ENCODE measurements around the gene WASF2.

WASF2 gene

DNA sequence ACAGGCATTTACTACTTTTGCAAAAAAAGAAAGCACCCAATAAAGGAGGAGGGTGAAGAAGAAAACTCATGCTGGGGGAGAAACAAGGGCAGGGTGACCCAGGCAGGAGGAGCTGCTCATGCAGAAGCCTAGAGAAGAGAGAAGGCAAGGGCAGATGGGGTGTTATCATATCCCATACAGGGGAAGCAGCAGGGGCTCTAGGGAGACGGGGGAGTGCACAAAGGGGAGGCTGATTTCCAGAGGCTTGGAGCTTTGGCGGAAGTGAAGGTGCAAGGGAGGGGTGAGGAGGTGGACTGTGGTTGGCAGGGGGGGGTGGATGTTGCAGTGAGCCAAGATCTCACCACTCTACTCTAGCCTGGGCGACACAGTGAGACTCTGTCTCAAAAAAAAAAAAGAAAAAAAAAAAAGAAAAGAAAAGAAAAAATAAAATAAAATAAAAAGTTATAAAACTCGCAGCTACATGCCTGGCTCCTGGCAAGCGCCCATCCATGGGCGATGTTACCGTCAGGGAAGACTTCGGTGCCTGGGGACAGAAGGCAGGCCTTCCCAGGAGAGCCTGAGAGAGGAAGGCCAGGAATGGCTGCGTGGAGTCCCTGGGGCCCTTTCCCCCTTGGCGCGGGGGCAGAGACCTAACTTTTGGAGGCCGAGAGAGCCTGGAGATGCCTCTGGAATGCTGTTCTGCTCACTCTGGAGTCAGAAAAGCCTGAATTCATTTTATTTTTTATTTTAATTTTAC is 112.0 kb downstream of the WASF2 start:
- no peaks in the 10 kb centered on the region for H3K9me3 Mint-ChIP-seq
- no peak overlapping the region for H3K27ac Mint-ChIP-seq
- no peak for ATAC-seq (ENCODE audit: low read depth)
- peaks cover 13% of the 10 kb centered on the region for H3K4me1 Mint-ChIP-seq
- peaks cover 3% of the 10 kb centered on the region for H3K27me3 Mint-ChIP-seq
- H3K4me3 Mint-ChIP-seq, result no peak overlapping the region
- DNase-seq (ENCODE audit: low spot score in 2 of 2), result no peak
- H3K36me3 Mint-ChIP-seq, result no peaks in the 10 kb centered on the region

- DNase-seq (ENCODE audit: low spot score in 2 of 2), result no peak
- no peaks in the 10 kb centered on the region for H3K9me3 Mint-ChIP-seq
- ATAC-seq (ENCODE audit: low read depth), result no peak
- H3K4me3 Mint-ChIP-seq, result no peak within 1 kb of the TSS
- peaks cover 19% of the 10 kb centered on the region for H3K4me1 Mint-ChIP-seq
- H3K27ac Mint-ChIP-seq, result no peak within 1 kb of the TSS
- peaks cover 3% of the 10 kb centered on the region for H3K27me3 Mint-ChIP-seq
- no peaks in the 10 kb centered on the region for H3K36me3 Mint-ChIP-seq
Measured at GRCh38 chr1:27374362-27375086, 115.4 kb downstream of the WASF2 start, which contains the start of gene FCN3. Gene FCN3, minus strand, starts transcription at chr1:27374824. Its CDS starts 6 bp downstream, at chr1:27374818.

GRCh38 chr1:27372808-27373690 is 116.9 kb downstream of the WASF2 start:
- Mint-ChIP-seq H3K27me3 (peaks cover 3% of the 10 kb centered on the region), H3K9me3 (no peaks in the 10 kb centered on the region), H3K36me3 (no peaks in the 10 kb centered on the region), H3K27ac (no peak overlapping the region), H3K4me1 (peaks cover 24% of the 10 kb centered on the region), H3K4me3 (no peak overlapping the region)
- DNase-seq (ENCODE audit: low spot score in 2 of 2) (no peak), ATAC-seq (ENCODE audit: low read depth) (no peak)

DNA sequence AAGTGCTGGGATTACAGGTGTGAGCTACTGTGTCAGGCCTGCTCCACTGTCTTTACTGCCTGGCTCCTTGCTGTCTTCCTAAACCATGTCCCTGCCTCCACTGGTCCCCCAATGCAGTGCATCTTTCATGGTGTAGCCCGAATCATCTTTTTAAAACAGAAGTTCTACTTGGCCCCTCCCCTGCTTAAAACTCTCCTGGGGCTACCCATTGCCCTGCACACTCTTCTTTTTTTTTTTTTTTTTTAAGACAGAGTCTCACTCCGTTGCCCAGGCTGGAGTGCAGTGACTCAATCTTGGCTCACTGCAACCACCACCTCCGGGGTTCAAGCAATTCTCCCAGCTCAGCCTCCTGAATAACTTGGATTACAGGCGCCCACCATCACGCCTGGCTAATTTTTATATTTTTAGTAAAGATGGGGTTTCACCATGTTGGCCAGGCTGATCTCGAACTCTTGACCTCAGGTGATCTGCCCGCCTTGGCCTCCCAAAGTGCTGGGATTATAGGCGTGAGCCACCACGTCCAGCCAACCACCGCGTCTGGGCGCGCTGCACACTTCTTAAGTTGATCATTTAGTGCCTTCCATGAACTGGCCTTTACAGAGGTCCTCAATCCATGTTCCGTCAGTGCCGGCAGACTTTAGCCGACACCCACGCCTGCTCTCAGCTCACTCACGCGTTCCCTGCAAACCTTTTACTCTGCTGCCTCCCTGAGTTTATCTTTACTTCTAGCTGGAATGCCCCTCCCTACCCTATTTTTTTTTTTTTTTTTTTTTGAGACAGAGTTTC is 117.8 kb downstream of the WASF2 start:
- no peak overlapping the region for H3K27ac Mint-ChIP-seq
- H3K9me3 Mint-ChIP-seq, result no peaks in the 10 kb centered on the region
- H3K36me3 Mint-ChIP-seq, result no peaks in the 10 kb centered on the region
- ATAC-seq (ENCODE audit: low read depth), result peak; percentile 52
- H3K4me3 Mint-ChIP-seq, result no peak overlapping the region
- H3K4me1 Mint-ChIP-seq, result peaks cover 24% of the 10 kb centered on the region
- no peak for DNase-seq (ENCODE audit: low spot score in 2 of 2)
- peaks cover 3% of the 10 kb centered on the region for H3K27me3 Mint-ChIP-seq

GRCh38 chr1:27368869-27369582 is 120.9 kb downstream of the WASF2 start:
- ATAC-seq (ENCODE audit: low read depth), result no peak
- H3K9me3 Mint-ChIP-seq, result no peaks in the 10 kb centered on the region
- H3K4me3 Mint-ChIP-seq, result peak overlapping the region; percentile 28
- no peaks in the 10 kb centered on the region for H3K36me3 Mint-ChIP-seq
- no peaks in the 10 kb centered on the region for H3K27me3 Mint-ChIP-seq
- H3K4me1 Mint-ChIP-seq, result peaks cover 41% of the 10 kb centered on the region
- H3K27ac Mint-ChIP-seq, result peak overlapping the region; percentile 65
- DNase-seq (ENCODE audit: low spot score in 2 of 2), result no peak

DNA sequence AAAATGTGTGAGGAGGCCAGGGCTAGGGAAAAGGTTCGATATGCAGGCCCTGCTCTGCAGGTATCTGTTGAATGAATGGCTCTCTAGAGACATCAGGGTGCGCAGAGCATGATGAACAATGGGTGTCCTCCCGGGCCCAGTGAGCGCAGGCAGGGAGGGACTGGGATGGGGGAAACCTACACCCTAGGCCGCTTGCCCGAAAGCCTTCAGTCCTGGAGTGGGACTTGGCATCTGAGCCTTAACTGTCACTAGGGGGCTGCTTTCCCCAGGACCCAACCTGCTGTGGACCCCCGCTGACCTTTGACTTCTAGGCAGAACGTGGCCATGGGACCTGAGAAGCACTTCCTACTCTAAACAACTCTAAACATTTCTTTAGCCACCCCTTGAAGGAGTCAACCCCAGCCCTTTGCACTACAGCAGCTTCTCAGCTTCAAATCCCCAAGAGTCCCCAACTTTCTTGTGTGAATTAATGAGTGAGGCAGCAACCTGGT is 122.8 kb downstream of the WASF2 start:
- H3K27me3 Mint-ChIP-seq, result no peaks in the 10 kb centered on the region
- H3K27ac Mint-ChIP-seq, result no peak overlapping the region
- no peak for DNase-seq (ENCODE audit: low spot score in 2 of 2)
- peaks cover 37% of the 10 kb centered on the region for H3K4me1 Mint-ChIP-seq
- ATAC-seq (ENCODE audit: low read depth), result no peak
- H3K9me3 Mint-ChIP-seq, result no peaks in the 10 kb centered on the region
- H3K36me3 Mint-ChIP-seq, result no peaks in the 10 kb centered on the region
- peak overlapping the region; percentile 82 for H3K4me3 Mint-ChIP-seq

GRCh38 chr1:27366411-27367159 is 123.4 kb downstream of the WASF2 start, which contains the start of gene MAP3K6:
Gene MAP3K6, minus strand, starts transcription at chr1:27366961. Its CDS starts 364 bp downstream, at chr1:27366597.
- no peaks in the 10 kb centered on the region for H3K36me3 Mint-ChIP-seq
- no peaks in the 10 kb centered on the region for H3K9me3 Mint-ChIP-seq
- DNase-seq (ENCODE audit: low spot score in 2 of 2) (peak in 1 of 2 donors; percentile 54), ATAC-seq (ENCODE audit: low read depth) (peak; percentile 41)
- peak within 1 kb of the TSS; percentile 52 for H3K27ac Mint-ChIP-seq
- H3K4me3 Mint-ChIP-seq, result peak within 1 kb of the TSS; percentile 91
- H3K4me1 Mint-ChIP-seq, result peaks cover 33% of the 10 kb centered on the region
- no peaks in the 10 kb centered on the region for H3K27me3 Mint-ChIP-seq

DNA sequence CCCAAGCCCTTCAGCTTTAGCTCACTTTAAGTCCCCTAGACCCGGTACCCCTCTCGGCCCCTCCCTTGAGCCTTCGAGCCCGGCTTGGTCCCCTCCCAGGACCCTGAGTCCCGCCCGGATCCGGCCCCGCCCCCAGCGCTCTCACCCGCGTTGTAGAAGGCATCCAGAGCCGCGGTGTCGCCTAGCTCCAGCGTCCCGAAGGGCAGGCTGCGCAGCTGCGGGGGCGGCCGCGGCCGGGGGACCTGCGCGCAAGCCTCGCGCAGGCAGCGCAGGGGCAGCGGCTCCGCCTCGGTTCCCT is 123.9 kb downstream of the WASF2 start:
- H3K36me3 Mint-ChIP-seq, result no peaks in the 10 kb centered on the region
- H3K27me3 Mint-ChIP-seq, result no peaks in the 10 kb centered on the region
- ATAC-seq (ENCODE audit: low read depth) (peak; percentile 31), DNase-seq (ENCODE audit: low spot score in 2 of 2) (peak in 1 of 2 donors; percentile 64)
- H3K4me1 Mint-ChIP-seq, result peaks cover 31% of the 10 kb centered on the region
- H3K9me3 Mint-ChIP-seq, result no peaks in the 10 kb centered on the region
- H3K27ac Mint-ChIP-seq, result peak overlapping the region; percentile 52
- peak overlapping the region; percentile 91 for H3K4me3 Mint-ChIP-seq

DNA sequence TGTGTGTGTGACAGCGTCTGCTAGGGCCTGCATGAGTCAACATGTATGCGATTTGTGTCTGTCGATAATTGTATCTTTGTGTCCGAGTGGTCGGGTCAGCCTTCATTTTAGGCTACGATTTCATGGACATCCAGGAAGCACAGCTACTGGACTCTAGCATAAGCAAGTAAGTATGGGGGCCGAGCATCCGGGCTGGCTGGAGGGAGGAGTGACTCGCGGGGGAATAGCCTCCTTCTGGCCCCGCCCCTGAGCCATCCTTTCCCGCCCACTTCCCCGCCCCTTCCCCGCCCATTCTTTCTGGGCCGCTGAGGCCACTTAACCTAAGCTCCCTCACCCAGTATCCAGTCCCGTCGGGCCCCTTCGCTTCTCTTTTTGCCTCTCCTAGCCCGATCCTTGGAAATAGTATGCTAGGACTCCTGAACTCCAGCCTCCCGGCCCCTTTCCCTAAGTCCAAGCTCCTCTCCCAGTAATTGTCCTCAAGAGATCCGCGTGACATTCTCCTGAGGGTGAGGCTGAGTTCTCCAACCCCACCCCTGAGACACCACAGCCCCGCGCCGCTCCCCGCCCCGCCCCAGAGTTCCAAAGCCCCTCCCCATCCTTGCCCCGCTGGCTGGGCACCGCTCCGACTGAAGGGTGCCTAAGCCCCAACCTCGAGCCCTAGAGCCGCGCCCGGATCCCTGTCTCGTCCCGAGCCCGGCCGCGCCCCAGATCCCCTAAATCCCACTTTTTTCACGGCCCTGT is 124.4 kb downstream of the WASF2 start:
- peak; percentile 63 to 66 for DNase-seq (ENCODE audit: low spot score in 2 of 2)
- Mint-ChIP-seq H3K36me3 (no peaks in the 10 kb centered on the region), H3K9me3 (no peaks in the 10 kb centered on the region), H3K4me3 (peak overlapping the region; percentile 91), H3K27ac (peak overlapping the region; percentile 52), H3K4me1 (peaks cover 33% of the 10 kb centered on the region), H3K27me3 (no peaks in the 10 kb centered on the region)
- ATAC-seq (ENCODE audit: low read depth), result peak; percentile 65

DNA sequence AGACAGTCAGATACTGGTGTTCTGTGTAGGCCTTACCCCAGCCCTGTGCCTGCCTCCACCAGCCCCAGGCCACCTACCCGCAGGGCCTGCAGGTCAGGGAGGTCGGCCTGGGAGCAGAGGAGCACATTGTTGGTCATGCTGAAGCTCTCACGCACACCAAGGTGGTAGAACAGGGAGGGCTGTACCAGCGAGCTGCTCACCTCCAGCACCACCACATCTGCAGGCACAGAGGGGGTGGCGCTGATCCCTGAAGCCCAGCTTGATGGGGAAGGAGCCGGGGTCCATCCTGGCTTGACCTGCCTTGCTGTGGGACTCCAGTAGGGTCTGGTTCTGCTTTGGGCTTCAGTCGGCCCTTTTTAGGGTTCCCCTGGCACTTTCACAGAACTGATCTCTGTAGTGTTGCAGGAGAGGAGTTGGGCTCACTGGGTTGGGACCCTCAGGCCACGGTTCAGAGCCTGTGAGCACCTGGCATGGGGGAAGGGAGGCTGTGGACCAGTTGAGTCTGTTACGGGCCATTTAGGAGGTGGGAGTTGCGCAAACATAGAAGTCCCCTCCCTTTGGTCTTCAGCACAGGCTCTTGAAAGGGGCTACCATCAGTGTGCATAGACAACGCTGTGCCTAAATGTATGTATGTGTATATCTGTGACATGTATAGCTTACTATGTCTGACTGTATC is 125.1 kb downstream of the WASF2 start:
- H3K27ac Mint-ChIP-seq, result peak overlapping the region; percentile 48
- no peaks in the 10 kb centered on the region for H3K36me3 Mint-ChIP-seq
- no peaks in the 10 kb centered on the region for H3K27me3 Mint-ChIP-seq
- ATAC-seq (ENCODE audit: low read depth), result no peak
- peaks cover 37% of the 10 kb centered on the region for H3K4me1 Mint-ChIP-seq
- H3K4me3 Mint-ChIP-seq, result peak overlapping the region; percentile 91
- no peaks in the 10 kb centered on the region for H3K9me3 Mint-ChIP-seq
- DNase-seq (ENCODE audit: low spot score in 2 of 2), result no peak

Data from memory B cell (primary cell).